ENCODE measurements around the gene ADAMTS1.

Gene ADAMTS1

GRCh38 chr21:26844258-26845065 lies 747 bp downstream of the ADAMTS1 start:
- no peak for DNase-seq (ENCODE audit: low read depth)

- DNase-seq (ENCODE audit: low read depth) = no peak
These were observed 1.3 kb downstream of the ADAMTS1 start for GRCh38 chr21:26843933-26844257.

DNA sequence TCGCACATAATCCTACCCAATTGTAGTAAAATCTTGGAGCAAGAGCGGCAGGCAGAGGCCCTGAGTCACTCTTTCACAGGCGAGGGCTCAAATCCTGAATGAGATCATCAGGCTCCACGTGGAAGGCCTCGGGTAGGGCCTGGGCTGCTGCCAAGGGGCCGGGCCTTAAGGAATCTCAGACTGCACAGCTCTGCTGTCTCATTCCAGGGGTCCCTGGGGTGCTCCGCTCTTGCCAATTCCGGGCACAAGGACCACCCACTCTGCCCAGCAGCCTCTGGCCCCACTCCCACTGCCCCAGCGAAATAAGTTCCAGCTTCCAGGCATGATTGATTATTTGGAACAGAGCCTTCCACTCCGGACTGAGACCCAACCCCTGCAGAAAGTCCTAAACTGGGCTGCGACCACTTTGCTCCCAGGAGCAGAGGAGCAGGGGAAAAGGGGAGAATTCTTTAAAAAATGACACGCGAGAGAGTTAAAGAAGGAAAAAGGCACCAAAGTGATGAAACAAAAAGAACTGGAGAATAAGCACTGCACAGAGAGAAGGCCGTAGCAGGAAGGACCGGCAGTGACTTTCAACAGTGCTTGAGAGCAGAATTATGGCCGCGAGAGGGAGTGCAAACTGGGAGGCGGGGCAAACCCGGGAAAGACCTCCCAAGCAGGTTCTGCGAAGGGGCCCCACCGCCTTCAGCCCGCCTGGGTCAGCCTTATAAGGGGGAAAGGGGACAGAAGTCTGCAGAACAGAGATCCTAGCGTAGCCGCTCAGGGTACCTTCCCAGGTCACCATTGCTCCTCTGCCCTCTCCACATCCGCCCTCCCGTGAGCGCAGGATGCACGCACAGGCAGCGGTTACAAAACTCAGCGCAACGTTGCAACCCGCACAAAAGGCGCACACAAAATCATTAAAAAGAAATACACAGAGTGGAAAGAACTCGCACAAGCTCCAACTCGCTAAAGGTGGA lies 2.0 kb downstream of the ADAMTS1 start:
- DNase-seq (ENCODE audit: low read depth) = no peak

- DNase-seq (ENCODE audit: low read depth) = no peak
These were observed 2.9 kb downstream of the ADAMTS1 start for GRCh38 chr21:26842300-26842699.

DNA sequence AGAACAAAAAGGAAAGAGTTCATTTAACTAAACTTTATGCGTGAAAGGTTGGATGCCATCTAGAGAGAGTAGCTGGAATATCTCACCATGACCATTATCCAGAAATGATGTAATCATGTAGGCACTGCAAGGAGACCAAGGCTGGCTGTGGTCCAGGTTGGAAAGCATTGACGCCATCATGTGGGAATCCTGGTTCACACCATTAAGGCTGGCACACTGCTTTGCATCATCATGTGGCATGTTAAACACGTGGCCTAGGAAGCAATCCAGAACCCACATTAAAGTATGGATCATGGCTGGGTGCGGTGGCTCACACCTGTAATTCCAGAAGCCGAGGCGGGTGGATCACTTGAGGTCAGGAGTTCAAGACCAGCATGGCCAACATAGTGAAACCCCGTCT lies 4.3 kb downstream of the ADAMTS1 start:
- no peak for DNase-seq (ENCODE audit: low read depth)

DNA sequence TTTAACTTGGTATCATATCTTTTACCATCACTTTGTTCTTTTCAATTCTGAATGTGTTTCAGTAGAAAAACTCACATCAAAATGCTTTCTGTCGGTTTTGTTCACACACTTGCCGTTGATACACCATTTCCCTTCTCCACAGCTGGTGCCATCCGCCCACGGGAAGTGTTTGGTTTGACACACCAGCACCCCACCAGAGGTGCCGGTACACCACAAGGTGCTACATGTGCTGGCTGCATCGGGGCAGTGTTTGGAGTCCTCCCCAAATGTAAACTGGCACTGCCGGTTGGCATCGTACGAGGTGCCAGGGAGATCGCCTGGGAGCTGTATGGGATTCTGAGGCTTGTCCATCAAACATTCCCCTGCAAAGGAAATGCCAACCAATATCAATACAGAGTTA lies 5.0 kb downstream of the ADAMTS1 start:
- no peak for DNase-seq (ENCODE audit: low read depth)

- no peak for DNase-seq (ENCODE audit: low read depth)
These were observed 7.7 kb downstream of the ADAMTS1 start for GRCh38 chr21:26837539-26837938.

GRCh38 chr21:26836528-26836927 lies 8.7 kb downstream of the ADAMTS1 start:
- DNase-seq (ENCODE audit: low read depth) = no peak

GRCh38 chr21:26835714-26836265 lies 9.4 kb downstream of the ADAMTS1 start:
- DNase-seq (ENCODE audit: low read depth) = no peak

- DNase-seq (ENCODE audit: low read depth) = no peak
These were observed 10.0 kb downstream of the ADAMTS1 start for GRCh38 chr21:26835027-26835713.

DNA sequence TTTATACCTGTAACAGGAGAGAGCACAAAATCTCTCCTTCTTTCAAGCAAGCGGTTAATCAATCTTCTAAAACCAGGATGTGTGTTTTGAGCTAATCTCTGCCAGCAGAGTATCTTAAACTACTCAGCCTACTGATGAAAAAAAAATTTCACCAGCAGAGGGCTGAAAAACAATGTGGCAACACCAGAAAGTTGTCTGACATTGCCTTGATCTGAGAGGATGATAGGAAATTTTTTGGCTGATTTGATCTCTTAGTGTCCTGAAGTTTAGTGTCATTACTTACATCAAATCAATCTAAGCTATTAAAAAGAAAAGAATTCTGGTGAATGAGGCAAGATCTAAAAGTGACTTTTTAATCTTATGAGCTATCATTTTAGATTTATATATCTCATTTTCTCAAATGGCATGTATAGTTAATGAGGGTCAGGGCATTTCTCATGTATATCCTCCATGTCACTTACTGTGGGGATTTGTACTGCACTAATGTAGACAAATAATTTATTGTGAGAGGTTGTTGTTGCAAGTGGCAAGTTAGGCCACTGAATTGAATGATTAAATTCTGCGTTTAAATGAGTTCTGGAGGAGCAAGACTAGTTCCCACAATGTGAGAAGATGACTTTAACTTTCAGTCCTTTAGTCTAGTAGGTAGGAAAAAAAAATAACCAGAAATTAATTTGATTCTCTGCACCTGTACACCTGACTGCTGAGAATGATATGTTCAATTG lies 10.9 kb downstream of the ADAMTS1 start:
- no peak for DNase-seq (ENCODE audit: low read depth)

GRCh38 chr21:26833460-26833939 lies 11.7 kb downstream of the ADAMTS1 start:
- no peak for DNase-seq (ENCODE audit: low read depth)

GRCh38 chr21:26833011-26833410 lies 12.2 kb downstream of the ADAMTS1 start:
- no peak for DNase-seq (ENCODE audit: low read depth)

- no peak for DNase-seq (ENCODE audit: low read depth)
These were observed 12.7 kb downstream of the ADAMTS1 start for GRCh38 chr21:26832546-26832945.

GRCh38 chr21:26826801-26827200 lies 18.4 kb downstream of the ADAMTS1 start:
- DNase-seq (ENCODE audit: low read depth) = no peak

DNA sequence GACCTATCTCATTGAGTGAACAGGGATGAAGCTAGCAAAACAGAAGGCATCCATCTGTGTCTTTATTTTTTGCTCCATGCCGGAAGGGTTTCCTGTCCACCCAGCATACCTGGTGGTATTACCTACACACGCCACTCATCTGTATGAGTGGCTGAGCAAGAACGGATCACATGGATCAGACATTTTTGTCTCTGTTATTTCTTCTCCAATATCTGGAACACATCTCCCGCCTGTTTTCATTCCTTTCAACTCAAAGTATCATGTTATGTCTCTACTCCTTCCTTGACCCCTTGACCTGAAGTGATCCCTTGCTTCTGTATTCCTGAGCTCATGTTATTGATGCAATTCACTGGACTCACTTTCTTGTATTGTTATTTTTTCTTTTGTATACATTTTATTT lies 24.7 kb downstream of the ADAMTS1 start:
- no peak for DNase-seq (ENCODE audit: low read depth)

GRCh38 chr21:26819740-26820324 lies 25.4 kb downstream of the ADAMTS1 start:
- no peak for DNase-seq (ENCODE audit: low read depth)

GRCh38 chr21:26818906-26819305 lies 26.3 kb downstream of the ADAMTS1 start:
- no peak for DNase-seq (ENCODE audit: low read depth)

GRCh38 chr21:26815197-26815596 lies 30.0 kb downstream of the ADAMTS1 start:
- no peak for DNase-seq (ENCODE audit: low read depth)

- no peak for DNase-seq (ENCODE audit: low read depth)
These were observed 30.8 kb downstream of the ADAMTS1 start for GRCh38 chr21:26814386-26814785.

GRCh38 chr21:26813426-26813998 lies 31.7 kb downstream of the ADAMTS1 start:
- DNase-seq (ENCODE audit: low read depth) = no peak

Data from stimulated activated CD8-positive, alpha-beta memory T cell treated with anti-CD3 and anti-CD28 coated beads, Interleukin-7, amount 100 ng/mL, for 24 hours (primary cell).